Occipital lobe (tissue), 2 donors: Measurements from ENCODE around the gene RGS18. TPM values are rescaled to one million over a fixed set of nuclear protein-coding genes. Genes with fewer than 3 reads are reported as not detected.
"Not testable (repeated sequence)": the region's sequence is repeated elsewhere in the genome, so short reads cannot be mapped to it uniquely, and the experiment has no call there.

Source experiments
- DNase-seq: peaks from one replicate; lab custom pipeline; 2025; lab: John Stamatoyannopoulos, UW
- total RNA-seq: library from RNA; depleted of rRNA; stranded (reverse); fragments of >200 nt; gene quantifications from one replicate; pipeline ENCODE4 v1.2.3, GENCODE V29; 2014

The RGS18 gene, protein sequence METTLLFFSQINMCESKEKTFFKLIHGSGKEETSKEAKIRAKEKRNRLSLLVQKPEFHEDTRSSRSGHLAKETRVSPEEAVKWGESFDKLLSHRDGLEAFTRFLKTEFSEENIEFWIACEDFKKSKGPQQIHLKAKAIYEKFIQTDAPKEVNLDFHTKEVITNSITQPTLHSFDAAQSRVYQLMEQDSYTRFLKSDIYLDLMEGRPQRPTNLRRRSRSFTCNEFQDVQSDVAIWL
- 0.78 TPM for total RNA-seq

GRCh38 chr1:192158181-192158580 is at the start of gene RGS18:
Gene RGS18, plus strand, starts transcription at chr1:192158462. Its CDS starts 176 bp downstream, at chr1:192158638.
- DNase-seq, result no peak

DNA sequence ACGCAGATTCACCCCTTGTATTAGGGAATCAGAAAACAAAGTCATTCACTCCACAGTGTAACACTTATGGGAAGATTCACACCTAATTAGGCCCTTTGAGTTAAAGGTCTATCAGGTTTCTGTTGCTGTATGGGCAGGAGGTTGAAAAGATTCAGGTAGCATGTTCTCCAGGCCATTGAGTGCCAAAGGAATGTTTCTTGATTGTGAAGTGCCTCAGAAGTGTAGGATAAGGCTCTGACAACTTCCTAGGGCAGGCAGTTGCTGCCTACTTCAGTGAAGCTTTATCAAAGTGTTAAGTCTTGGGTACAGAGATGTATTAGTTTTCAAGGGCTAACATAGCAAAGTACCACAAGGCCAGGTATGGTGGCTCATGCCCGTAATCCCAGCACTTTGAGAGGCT is 48.7 kb upstream of the RGS18 start:
- DNase-seq, result no peak

- DNase-seq, result no peak
Observed at GRCh38 chr1:192115000-192115399, 43.3 kb upstream of the RGS18 start.

DNA sequence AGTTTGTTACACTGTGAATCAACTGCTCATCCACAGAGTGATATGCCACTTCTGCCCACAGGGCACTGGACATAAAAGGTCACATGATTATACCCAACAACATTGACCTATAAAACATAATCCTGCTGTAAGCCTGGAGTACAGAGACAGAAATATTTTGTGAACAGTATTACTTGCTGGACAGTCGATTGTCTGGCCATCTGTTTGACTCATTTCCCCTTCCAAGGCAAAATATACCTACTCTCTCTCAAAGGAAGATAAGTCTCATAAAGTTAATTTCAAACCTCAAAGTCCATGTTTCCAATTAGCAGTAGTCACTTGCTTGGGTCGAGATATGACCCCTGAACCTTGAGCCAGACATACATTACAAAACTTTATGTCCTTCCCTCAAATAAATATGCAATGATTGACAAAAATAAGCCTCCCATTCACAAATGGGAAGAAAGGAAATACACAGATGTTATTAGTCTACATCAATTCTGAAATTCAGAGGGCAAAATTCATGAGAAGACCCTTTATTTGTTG is 39.3 kb upstream of the RGS18 start:
- DNase-seq, result no peak

- DNase-seq, result no peak
Observed at GRCh38 chr1:192119701-192120100, 38.6 kb upstream of the RGS18 start.

DNA sequence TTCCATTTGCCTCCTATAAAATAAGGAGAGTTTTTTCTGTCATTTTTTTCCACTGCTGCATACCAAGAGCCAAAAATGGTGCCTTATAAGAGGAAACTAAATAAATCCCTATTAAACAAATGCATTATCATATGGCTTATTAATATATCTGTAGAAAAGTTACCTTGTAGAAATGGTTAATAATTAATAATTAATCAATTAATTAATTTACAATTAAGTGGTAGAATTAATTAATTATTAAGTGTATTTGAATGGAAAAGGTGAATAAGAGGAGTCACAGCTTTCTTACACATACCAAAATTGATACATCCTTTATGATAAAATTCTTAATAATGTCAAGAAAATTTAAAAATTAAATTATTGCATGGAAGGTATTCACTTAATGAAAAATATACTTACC is 35.6 kb upstream of the RGS18 start:
- no peak for DNase-seq

- no peak for DNase-seq
Observed at GRCh38 chr1:192123212-192123611, 35.0 kb upstream of the RGS18 start.

DNA sequence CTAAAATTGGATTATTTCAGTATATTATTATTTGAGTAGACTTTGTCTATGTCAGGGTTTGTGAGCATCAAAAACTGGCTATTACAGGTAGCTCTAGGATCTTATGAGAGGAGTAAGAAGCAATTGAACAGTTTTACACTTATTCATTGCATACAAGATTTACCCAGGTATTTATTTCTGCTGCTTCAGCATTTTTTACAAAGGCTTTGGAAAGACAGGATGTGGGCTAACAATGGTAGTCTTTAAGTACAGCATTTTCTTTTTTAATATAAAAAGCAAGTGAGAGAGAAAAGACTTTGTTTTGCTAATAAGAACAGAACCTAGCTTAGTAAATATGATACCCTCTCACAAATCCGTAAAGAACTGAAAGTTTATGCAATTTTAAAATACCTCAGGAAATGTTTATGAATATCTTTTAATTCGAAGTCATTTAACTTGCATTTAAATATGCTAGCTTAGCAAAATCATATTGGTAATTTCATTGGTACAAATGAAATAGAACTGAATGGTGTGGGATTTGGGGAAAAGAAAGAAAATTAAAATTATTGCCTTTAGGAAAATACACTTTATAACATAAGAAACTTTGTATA is 32.1 kb upstream of the RGS18 start:
- no peak for DNase-seq

DNA sequence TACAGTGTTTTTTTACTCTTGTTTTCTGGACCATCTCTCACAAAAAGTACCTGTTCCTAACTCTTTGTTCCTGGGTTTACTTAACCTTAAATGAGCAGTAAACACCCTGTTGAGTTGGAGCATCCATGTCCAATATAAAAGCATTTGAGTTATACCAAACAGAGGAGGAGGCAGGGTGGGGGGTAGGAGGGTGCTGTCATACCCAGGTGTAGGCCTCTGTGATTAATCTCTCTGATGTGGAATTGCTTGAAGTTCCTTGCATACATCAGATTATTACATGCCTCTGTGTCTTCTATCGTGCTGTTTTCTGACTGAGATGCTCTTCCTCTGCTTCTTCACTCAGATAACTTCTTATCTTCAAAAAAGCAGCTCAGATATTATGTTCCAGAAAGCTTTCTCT is 28.1 kb upstream of the RGS18 start:
- DNase-seq, result no peak

DNA sequence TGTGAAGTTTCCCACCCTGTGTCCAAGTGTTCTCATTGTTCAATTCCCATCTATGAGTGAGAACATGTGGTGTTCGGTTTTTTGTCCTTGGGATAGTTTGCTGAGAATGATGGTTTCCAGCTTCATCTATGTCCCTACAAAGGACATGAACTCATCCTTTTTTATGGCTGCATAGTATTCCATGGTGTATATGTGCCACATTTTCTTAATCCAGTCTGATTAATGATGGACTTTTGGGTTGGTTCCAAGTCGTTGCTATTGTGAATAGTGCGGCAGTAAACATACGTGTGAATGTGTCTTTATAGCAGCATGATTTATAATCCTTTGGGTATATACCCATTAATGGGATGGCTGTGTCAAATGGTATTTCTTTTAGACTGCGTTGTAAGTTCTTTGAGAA is 27.4 kb upstream of the RGS18 start:
- DNase-seq, result not testable (repeated sequence)

DNA sequence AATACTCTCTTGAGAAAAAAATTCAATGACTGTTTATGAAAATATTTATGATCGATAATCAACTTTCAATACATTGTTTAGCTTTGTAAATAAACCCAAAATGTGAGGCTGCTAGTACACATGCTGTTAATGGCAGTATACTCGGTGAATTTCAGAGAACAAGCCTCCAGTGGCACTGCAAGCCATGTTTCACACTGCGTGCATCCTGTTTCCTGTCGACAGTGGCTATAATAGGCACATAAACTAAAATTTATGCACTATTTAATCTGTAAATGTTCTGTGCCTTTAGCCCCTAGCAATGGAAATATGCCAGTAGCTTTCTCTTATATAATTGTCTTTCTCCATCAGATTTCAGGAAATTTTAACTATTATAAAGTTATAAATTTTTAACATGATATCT is 26.3 kb upstream of the RGS18 start:
- no peak for DNase-seq

DNA sequence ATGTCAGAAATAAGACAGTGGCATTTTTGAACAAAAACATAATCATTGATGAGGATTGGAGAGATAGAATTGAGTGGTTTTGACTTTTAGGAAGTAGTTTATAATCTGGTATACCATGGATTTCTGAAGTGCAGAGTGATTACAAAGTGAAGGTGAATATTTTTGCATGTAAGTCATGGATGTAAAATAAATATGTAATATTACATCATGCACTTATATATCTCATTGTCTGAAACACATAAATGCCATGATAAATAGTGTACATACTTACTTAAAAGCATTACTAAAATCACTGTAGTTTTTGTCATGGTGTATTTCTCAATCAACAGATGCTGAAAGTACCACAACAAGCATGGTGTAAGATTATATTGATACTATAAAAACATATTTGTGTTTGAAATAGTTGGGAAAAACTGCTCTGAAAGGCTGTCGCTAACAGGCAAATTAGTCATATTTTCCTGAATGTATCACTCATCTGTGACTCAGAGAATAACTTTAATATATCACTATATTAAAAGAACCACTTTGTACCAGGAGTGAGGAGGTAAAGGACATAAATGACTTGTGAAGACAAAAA is 24.8 kb upstream of the RGS18 start:
- DNase-seq, result no peak

GRCh38 chr1:192140382-192140781 is 17.9 kb upstream of the RGS18 start:
- no peak for DNase-seq

GRCh38 chr1:192147221-192147620 is 11.0 kb upstream of the RGS18 start:
- no peak for DNase-seq

DNA sequence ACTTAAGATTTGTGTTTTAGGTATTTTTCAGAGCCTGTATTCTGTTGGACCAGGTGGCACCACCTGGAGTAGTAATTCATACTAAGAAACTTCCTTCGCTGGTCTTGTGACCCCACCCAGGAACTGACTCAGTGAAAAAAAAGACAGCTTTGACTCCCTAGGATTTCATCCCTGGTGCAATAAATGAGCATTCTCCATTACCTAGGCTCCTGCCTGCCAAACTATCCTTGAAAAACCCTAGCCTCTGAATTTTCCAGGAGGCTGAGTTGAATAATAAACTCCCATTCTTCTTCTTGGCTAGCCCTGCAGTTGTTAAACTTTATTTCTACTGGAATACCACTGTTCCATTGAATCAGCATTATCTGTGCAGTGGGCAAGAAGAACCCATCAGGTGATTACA is 10.6 kb upstream of the RGS18 start:
- no peak for DNase-seq

- no peak for DNase-seq
Observed at GRCh38 chr1:192151176-192151575, 7.1 kb upstream of the RGS18 start.

- no peak for DNase-seq
Observed at GRCh38 chr1:192153276-192153675, 5.0 kb upstream of the RGS18 start.

- no peak for DNase-seq
Observed at GRCh38 chr1:192157067-192157466, 1.2 kb upstream of the RGS18 start.

DNA sequence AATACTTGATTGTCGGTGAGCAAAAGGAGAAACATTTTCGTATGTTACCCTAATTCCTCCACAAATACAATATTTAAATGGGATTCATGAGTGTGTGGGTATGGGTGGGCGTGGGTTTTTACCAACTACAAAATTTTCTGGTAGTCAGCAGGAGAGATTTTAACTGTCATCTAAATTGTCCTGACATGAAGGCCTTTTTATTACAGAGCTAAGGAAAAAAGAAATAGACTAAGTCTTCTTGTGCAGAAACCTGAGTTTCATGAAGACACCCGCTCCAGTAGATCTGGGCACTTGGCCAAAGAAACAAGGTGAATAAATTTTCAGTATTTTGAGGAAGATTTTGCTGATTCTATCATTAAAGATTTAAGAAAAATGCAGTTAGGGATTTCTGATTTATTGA is 752 bp downstream of the RGS18 start:
- no peak for DNase-seq

DNA sequence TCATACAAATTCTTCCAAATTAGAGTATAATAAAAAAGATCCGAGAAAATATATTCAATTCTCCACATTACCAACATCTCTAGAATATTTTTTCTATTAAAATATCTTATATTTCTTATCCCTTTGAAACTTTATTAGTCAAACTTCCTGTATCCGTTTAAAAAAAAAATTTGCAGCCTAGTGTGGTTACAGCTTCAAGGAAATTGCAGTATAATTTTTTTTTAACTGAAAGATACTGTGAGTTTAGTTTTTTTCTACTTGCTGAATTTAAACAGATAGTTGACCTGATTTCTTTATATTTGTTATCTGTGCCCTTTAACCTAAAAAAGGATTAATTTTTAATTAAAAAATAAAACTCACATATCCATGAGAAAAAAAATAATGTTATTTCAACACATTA is 1.5 kb downstream of the RGS18 start:
- DNase-seq, result no peak

- DNase-seq, result no peak
Observed at GRCh38 chr1:192160196-192160595, 1.9 kb downstream of the RGS18 start.

- no peak for DNase-seq
Observed at GRCh38 chr1:192161976-192162375, 3.7 kb downstream of the RGS18 start.

- no peak for DNase-seq
Observed at GRCh38 chr1:192162376-192162775, 4.1 kb downstream of the RGS18 start.
